ENCODE measurements around the gene HOMER2.
A peak's percentile ranks its signal among the peaks of the same experiment; 100 is the strongest.
"Not testable (repeated sequence)": the region's sequence is repeated elsewhere in the genome, so short reads cannot be mapped to it uniquely, and the experiment has no call there.

The HOMER2 gene

GRCh38 chr15:82895983-82896382 is 56.5 kb downstream of the HOMER2 start:
- TF ChIP-seq CTCF (conservative IDR thresholded peaks at IDR 0.05): no peak
- TF ChIP-seq ZFX (IDR thresholded peaks at IDR 0.05): no peak
- no peak overlapping the region for H3K27ac ChIP-seq

- H3K27ac ChIP-seq: no peak overlapping the region
- TF ChIP-seq CTCF (conservative IDR thresholded peaks at IDR 0.05) (no peak), ZFX (IDR thresholded peaks at IDR 0.05) (no peak)
Measured at GRCh38 chr15:82894971-82895520, 57.5 kb downstream of the HOMER2 start.

- not testable (repeated sequence) for H3K27ac ChIP-seq
Measured at GRCh38 chr15:82893473-82893872, 59.0 kb downstream of the HOMER2 start.

- no peak for TF ChIP-seq CTCF (conservative IDR thresholded peaks at IDR 0.05)
- no peak for TF ChIP-seq ZFX (IDR thresholded peaks at IDR 0.05)
- H3K27ac ChIP-seq: no peak overlapping the region
Measured at GRCh38 chr15:82892573-82892972, 59.9 kb downstream of the HOMER2 start.

GRCh38 chr15:82890995-82891390 is 61.5 kb downstream of the HOMER2 start:
- TF ChIP-seq ZFX (IDR thresholded peaks at IDR 0.05): no peak
- TF ChIP-seq CTCF (conservative IDR thresholded peaks at IDR 0.05): no peak
- H3K27ac ChIP-seq: peak overlapping the region; percentile 76

- no peak; the same call in 1 of the 2 replicates for TF ChIP-seq CTCF (conservative IDR thresholded peaks at IDR 0.05)
- no peak for TF ChIP-seq ZFX (IDR thresholded peaks at IDR 0.05)
- H3K27ac ChIP-seq: peak overlapping the region; percentile 76
Measured at GRCh38 chr15:82890338-82890994, 62.1 kb downstream of the HOMER2 start.

- TF ChIP-seq CTCF (conservative IDR thresholded peaks at IDR 0.05): no peak
- no peak for TF ChIP-seq ZFX (IDR thresholded peaks at IDR 0.05)
- no peak overlapping the region for H3K27ac ChIP-seq
Measured at GRCh38 chr15:82882273-82882928, 70.1 kb downstream of the HOMER2 start.

All from C4-2B (cell line).